DND-41 (cell line): ENCODE results near the gene CALM1.
A peak's percentile ranks its signal among the peaks of the same experiment; 100 is the strongest.

Experiments
- ATAC-seq: fragments of 200-7000 bp; cut with Tn5 transposase; 3 replicates; pipeline ENCODE4 v1.9.1; 2021; ENCODE audit warnings: low read depth; ENCODE audit not compliant: insufficient read depth
- DNase-seq: peaks from one replicate; pipeline ENCODE4 v3.0.0-alpha.2; 2020
- H2AFZ ChIP-seq: 2 replicates; pipeline ENCODE4 v1.6.0; 2012; ENCODE audit warnings: low read depth, low read length
- H3K27ac ChIP-seq: 2 replicates; pipeline ENCODE4 v1.5.1; 2012; ENCODE audit warnings: low read length, inconsistent platforms
- H3K27me3 ChIP-seq: fragments of 200-600 bp; sonication (generic); 2 replicates; pipeline ENCODE4 v1.6.0; 2012; ENCODE audit warnings: low read length, mild to moderate bottlenecking, inconsistent platforms; ENCODE audit not compliant: insufficient read depth, poor library complexity
- H3K36me3 ChIP-seq: 2 replicates; pipeline ENCODE4 v1.5.1; 2012; ENCODE audit warnings: low read length, inconsistent platforms; ENCODE audit not compliant: insufficient read depth
- H3K4me1 ChIP-seq: 2 replicates; pipeline ENCODE4 v1.5.1; 2012; ENCODE audit warnings: mild to moderate bottlenecking, low read length; ENCODE audit not compliant: insufficient read depth
- H3K4me2 ChIP-seq: 2 replicates; pipeline ENCODE4 v1.6.0; 2012; ENCODE audit warnings: mild to moderate bottlenecking, moderate library complexity, low read length, inconsistent platforms; ENCODE audit not compliant: insufficient read depth
- H3K4me3 ChIP-seq, 2 experiments: fragments of 200-600 bp in 1 of 2; shearing (Covaris generic) in 1 of 2; 2 replicates each; pipeline ENCODE4 v1.5.1; 2012 to 2016; ENCODE audit warnings: inconsistent platforms in 2 of 2, low read length in 2 of 2, mild to moderate bottlenecking in 2 of 2, low read depth in 1 of 2, moderate library complexity in 1 of 2
- H3K79me2 ChIP-seq: 2 replicates; pipeline ENCODE4 v1.6.0; 2012; ENCODE audit warnings: low read length, inconsistent platforms; ENCODE audit not compliant: insufficient read depth
- H3K9ac ChIP-seq: 2 replicates; pipeline ENCODE4 v1.6.0; 2012; ENCODE audit warnings: low read depth, mild to moderate bottlenecking, inconsistent platforms, low read length, moderate library complexity
- H3K9me3 ChIP-seq: 2 replicates; pipeline ENCODE4 v1.5.1; 2012; ENCODE audit warnings: low read length, moderate library complexity, mild to moderate bottlenecking, inconsistent platforms; ENCODE audit not compliant: insufficient read depth, severe bottlenecking
- H4K20me1 ChIP-seq: 2 replicates; pipeline ENCODE4 v1.6.0; 2012; ENCODE audit warnings: low read length; ENCODE audit not compliant: insufficient read depth
- CTCF ChIP-seq: IDR thresholded peaks from 2 replicates; pipeline ENCODE4 v1.5.1; 2012; ENCODE audit warnings: borderline replicate concordance, low read length, moderate library complexity, mild to moderate bottlenecking; ENCODE audit not compliant: poor library complexity, severe bottlenecking; ENCODE audit errors: extremely low read depth
- EZH2 ChIP-seq: IDR thresholded peaks from 3 replicates; pipeline ENCODE4 v1.6.1; 2012; ENCODE audit warnings: borderline replicate concordance, low read depth, mild to moderate bottlenecking, moderate library complexity, low read length, inconsistent platforms; ENCODE audit not compliant: severe bottlenecking

The CALM1 gene

GRCh38 chr14:90398315-90398839, 1.5 kb downstream of the CALM1 start:
- peak; percentile 8 for ATAC-seq
- Histone ChIP-seq H3K4me1 (peaks cover 27% of the 10 kb centered on the region), H3K27ac (peak overlapping the region; percentile 65), H3K9ac (peak overlapping the region; percentile 78), H3K79me2 (peaks cover 41% of the 10 kb centered on the region), H3K27me3 (peaks cover 3% of the 10 kb centered on the region), H3K4me3 (peak overlapping the region; percentile 51 to 79; a peak in 3 of 4 replicates), H2AFZ (peak overlapping the region; percentile 48; the same call in 1 of the 2 replicates), H4K20me1 (peaks cover 52% of the 10 kb centered on the region), H3K9me3 (no peaks in the 10 kb centered on the region), H3K36me3 (peaks cover 42% of the 10 kb centered on the region), H3K4me2 (peak overlapping the region; percentile 87)
- no peak for TF ChIP-seq EZH2
- no peak for TF ChIP-seq CTCF
- DNase-seq = peak; percentile 62

DNA sequence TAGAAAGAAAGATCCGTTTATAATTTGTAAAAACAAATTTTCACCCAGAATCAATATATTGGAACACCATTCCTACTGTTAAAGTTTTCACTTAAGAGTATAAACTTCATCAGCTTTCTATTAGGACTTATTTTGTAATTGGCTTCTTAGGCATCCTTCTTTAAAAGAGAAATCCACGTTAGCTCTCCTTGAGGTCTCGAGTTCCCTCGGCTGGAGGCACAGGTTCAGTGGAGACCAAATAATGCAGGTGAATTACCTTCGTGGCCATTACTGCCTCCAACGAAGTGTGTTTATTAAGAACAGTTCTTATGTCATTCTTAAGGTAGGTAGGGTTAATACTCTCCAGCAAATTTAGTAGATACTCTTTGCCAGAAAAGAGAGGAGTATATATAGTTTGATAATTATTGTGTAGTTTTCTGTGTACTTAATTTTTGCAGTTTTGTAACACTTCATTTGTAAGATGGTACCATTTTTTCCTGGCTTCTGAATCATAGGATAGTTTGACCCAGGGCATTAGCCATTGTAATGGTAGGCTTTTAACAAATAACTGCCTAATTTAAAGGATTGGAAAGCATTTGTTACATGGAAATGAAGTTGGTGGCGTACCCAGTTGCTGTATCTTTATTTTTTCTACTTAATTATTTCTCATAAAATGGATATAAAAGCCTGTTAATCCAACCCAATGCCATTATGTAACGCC, 2.2 kb downstream of the CALM1 start:
- DNase-seq (no peak), ATAC-seq (no peak)
- H3K9ac ChIP-seq = peak overlapping the region; percentile 78
- peak overlapping the region; percentile 87 for H3K4me2 ChIP-seq
- no peaks in the 10 kb centered on the region for H3K9me3 ChIP-seq
- peaks cover 27% of the 10 kb centered on the region for H3K4me1 ChIP-seq
- H3K79me2 ChIP-seq = peaks cover 41% of the 10 kb centered on the region
- peak overlapping the region; percentile 51 to 79; a peak in 3 of 4 replicates for H3K4me3 ChIP-seq
- H2AFZ ChIP-seq = no peak overlapping the region
- H3K27ac ChIP-seq = peak overlapping the region; percentile 65; the same call in 1 of the 2 replicates
- peaks cover 54% of the 10 kb centered on the region for H4K20me1 ChIP-seq
- H3K36me3 ChIP-seq = peaks cover 48% of the 10 kb centered on the region
- peaks cover 3% of the 10 kb centered on the region for H3K27me3 ChIP-seq
- TF ChIP-seq EZH2 (no peak), CTCF (no peak)

GRCh38 chr14:90399541-90400444, 3.0 kb downstream of the CALM1 start:
- peak; percentile 100 for TF ChIP-seq CTCF
- no peak for TF ChIP-seq EZH2
- H4K20me1 ChIP-seq = peaks cover 54% of the 10 kb centered on the region
- peak overlapping the region in 1 of 2 experiments; percentile 79; a peak in 1 of 4 replicates for H3K4me3 ChIP-seq
- H3K27ac ChIP-seq = no peak overlapping the region
- peaks cover 3% of the 10 kb centered on the region for H3K27me3 ChIP-seq
- peaks cover 27% of the 10 kb centered on the region for H3K4me1 ChIP-seq
- H2AFZ ChIP-seq = no peak overlapping the region
- no peak overlapping the region for H3K9ac ChIP-seq
- H3K79me2 ChIP-seq = peaks cover 41% of the 10 kb centered on the region
- ATAC-seq (peak; percentile 56), DNase-seq (peak; percentile 87)
- peaks cover 56% of the 10 kb centered on the region for H3K36me3 ChIP-seq
- H3K9me3 ChIP-seq = no peaks in the 10 kb centered on the region
- H3K4me2 ChIP-seq = peak overlapping the region; percentile 87
